GM04504 (cell line): ENCODE data around the gene AASDH.

Experiments
- DNase-seq: peaks from one replicate; pipeline ENCODE4 v3.0.0-alpha.2; 2012; ENCODE audit warnings: low read depth

The AASDH gene, protein sequence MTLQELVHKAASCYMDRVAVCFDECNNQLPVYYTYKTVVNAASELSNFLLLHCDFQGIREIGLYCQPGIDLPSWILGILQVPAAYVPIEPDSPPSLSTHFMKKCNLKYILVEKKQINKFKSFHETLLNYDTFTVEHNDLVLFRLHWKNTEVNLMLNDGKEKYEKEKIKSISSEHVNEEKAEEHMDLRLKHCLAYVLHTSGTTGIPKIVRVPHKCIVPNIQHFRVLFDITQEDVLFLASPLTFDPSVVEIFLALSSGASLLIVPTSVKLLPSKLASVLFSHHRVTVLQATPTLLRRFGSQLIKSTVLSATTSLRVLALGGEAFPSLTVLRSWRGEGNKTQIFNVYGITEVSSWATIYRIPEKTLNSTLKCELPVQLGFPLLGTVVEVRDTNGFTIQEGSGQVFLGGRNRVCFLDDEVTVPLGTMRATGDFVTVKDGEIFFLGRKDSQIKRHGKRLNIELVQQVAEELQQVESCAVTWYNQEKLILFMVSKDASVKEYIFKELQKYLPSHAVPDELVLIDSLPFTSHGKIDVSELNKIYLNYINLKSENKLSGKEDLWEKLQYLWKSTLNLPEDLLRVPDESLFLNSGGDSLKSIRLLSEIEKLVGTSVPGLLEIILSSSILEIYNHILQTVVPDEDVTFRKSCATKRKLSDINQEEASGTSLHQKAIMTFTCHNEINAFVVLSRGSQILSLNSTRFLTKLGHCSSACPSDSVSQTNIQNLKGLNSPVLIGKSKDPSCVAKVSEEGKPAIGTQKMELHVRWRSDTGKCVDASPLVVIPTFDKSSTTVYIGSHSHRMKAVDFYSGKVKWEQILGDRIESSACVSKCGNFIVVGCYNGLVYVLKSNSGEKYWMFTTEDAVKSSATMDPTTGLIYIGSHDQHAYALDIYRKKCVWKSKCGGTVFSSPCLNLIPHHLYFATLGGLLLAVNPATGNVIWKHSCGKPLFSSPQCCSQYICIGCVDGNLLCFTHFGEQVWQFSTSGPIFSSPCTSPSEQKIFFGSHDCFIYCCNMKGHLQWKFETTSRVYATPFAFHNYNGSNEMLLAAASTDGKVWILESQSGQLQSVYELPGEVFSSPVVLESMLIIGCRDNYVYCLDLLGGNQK

DNA sequence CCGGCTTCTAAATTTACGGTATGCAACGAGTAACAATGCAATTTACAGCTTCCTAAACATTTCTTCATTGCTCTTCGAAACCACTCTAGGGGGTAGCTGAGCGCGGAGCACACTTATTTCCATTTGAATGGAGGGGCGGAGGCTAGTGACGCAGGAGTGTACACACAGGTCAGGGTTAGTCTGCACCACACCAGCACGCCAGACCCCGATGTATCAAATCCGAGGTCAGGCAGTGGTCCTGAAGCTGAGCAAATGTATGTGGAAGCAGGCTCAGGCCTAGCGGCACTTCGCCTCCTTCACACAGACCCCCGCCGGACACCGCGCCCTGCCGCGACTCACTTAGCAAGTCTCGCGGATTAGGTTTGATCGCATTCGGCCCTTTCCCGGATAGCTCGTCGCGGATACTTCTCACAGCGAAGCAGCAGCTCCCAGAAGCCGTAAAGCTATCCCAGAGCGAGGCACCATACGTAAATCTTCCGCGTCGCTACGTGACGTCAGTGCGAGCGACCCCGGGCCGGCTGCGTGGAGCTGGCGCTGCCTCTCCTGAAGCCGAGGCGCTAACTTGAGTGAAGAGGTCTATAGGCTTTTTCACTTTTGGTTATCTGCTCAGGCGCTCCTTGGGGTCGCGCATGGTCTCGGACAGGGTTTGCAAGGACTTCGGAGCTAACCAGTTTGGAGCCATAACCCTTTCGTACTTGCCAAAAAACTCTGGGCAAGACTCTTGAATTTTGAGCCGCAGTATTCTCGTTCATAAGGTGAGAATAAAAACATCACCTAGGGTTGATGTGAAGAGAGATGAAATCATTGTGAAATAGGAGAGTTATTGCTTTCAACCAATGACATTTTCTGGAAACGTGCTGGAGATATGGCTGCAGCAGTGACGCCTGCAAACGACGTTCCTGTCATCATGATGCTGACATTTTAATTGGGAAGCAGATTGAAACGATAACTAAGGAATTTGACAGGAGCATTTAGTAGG is at the start of gene AASDH:
TSS of gene AASDH (minus strand) at position 469 of the 979 bp plus-strand sequence. CDS start 3,192 bp downstream, outside the sequence.
- DNase-seq, result peak; percentile 85

DNA sequence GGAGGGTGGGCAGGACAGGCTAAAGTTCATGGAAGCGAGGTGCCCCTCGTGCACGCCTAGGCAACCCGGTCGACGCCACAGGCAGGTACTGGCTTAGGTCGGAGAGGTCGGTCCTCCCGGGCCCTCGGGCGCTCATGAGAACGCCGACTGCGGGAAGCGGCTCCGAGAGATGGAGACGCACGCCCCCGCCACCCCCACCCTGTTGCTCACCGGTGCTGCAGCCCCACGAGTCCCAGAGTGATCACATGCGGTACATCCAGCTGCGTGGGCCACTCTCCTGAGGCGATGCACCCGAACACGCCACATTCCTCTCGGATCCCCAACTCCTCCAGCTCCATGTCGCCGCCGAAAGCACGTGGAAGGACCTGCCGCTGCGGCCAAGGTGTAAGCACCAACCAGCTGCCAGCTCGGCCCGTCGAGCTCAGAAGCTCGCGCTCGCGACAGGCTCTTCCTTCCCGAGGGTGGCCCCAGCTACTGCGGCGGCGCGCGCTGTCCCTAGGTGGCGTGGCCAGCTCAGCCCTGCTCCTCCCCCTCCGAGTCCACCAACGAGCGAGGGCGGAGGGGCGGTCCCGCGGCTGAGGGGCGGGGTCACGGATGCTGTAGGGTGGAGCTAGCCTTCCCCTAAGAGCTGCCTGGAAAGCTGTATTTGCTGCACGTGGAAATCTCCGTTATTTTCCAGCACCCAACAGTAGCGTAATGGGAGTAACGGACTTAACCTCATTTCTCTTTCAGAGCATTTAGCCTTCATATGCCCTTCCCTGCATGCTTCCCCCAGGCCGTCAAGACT is 48.0 kb upstream of the AASDH start, which contains the start of gene PPAT:
TSS of gene PPAT (minus strand) at position 476 of the 787 bp plus-strand sequence. CDS start at position 338, 138 bp downstream.
- DNase-seq, result peak; percentile 92

DNA sequence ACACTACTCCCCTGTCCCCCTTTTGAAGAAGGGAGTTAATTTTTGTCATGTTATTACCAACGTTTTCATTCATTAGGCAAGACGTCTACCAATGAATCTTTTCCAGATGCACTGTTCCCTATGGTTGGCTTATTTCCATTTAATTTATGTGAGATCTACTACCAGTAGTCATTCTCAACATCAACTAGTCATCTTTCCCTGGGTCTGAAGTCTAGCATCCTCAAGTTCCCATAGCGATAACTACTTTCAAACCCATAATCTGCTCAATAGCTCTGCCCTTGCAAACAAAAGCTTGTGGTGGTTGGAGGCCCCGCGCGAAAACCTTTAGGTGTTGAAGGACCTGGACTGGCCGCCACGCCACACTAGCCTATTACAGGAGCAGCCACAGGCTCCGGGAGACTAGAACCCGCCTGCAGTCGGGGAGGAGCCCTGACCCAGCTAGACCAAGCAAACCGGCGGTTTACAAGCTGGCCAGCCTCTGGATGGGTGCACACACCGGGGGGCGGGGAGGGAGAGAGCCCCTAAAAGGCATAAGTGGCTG is 47.4 kb upstream of the AASDH start:
- DNase-seq, result no peak

GRCh38 chr4:56433280-56433679 is 46.0 kb upstream of the AASDH start:
- no peak for DNase-seq

DNA sequence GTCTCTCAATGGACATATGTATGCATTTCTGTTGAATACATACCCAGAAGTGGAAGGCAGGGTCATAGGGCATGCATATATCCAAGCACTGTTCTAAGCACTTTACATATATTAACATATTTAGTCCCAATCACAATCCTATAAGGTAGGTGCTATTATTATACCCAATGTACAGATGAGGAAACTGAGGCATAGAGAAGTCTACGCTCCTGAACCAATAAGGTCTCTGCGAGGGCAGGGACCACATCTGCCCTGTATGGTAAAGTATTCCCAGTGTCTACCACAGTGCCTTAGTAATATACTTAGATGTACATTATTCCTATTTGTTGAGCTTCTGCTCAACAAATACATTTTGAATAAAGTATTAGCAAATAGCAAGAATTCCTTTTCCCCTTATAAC is 42.9 kb upstream of the AASDH start:
- no peak for DNase-seq

DNA sequence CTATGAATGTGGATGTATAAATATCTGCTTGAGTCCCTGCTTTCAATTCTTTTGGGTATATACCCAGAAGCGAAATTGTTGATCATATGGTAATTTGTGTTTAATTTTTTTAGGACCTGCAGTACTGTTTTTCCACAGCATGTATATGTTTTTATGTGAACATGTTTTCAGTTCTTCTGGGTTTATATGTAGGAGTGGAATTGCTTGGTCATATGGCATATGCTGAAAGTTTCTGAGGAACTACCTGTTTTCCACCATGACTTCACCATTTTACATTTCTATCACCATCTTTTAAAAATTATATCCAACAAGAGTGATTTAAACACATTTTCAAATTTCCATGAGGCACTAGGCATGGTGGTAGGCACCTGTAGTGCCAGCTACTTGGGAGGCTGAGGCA is 39.9 kb upstream of the AASDH start:
- DNase-seq, result no peak

- no peak for DNase-seq
Measured at GRCh38 chr4:56426273-56426672, 39.0 kb upstream of the AASDH start.

GRCh38 chr4:56425518-56425917 is 38.2 kb upstream of the AASDH start:
- DNase-seq, result no peak

DNA sequence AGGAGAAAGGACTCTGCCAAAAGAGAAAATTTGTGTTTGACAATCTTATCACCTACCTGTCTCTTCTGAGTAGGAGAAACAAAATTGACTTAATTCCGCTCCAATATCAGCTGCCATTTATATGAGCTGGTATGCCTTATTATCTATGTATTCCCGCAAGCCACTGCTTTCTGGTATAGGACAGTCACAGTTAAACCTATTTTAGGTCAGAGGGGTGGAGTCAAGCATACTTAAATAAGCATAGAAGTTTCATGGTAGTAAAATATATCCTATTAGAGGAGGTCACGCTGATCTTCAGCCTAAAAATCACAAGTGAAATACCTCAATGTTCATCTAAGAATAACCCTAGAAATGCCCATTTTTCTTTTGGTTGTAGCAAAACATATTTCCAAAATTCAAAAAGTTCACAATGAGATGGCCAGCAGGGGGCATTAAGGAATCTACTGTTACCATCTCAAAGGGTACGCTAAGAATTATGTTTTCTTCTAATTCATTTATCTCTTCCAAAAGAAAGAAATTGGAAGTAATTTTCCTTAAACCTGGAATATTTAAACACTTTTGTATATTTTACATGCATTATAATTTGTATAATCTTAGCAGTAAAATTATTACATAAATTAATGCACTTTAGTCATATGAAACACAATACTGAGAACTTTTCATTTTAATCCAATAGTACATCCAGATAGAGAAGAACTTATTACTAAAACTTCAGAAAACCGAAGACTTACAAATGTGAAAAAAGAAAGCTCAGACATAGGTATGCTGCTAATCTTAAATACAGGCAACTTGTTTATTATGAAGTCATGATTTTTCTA is 37.6 kb upstream of the AASDH start:
- DNase-seq, result no peak

- no peak for DNase-seq
Measured at GRCh38 chr4:56424176-56424575, 36.9 kb upstream of the AASDH start.

- no peak for DNase-seq
Measured at GRCh38 chr4:56417396-56417795, 30.1 kb upstream of the AASDH start.

DNA sequence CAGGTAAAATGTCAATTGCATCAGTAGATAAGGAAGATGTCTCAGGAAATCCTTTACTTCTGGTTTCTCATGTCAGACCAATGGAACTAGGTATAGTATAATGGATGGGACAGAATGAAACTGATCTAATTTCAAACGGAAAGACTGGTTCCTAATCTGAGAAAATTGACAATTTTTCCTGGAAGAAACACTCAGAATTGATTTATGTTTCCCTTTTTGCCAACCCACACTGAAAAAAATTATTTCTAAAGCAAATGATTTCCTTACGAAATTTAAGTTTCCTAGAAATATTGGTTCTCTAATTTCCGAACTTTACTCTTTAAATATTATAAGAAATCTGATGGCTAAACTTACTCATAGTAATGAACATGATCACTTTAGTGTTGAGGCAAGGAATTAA is 29.1 kb upstream of the AASDH start:
- no peak for DNase-seq

GRCh38 chr4:56414135-56414670 is 26.9 kb upstream of the AASDH start:
- no peak for DNase-seq

GRCh38 chr4:56410247-56411062 is 23.2 kb upstream of the AASDH start:
- peak; percentile 96 for DNase-seq

DNA sequence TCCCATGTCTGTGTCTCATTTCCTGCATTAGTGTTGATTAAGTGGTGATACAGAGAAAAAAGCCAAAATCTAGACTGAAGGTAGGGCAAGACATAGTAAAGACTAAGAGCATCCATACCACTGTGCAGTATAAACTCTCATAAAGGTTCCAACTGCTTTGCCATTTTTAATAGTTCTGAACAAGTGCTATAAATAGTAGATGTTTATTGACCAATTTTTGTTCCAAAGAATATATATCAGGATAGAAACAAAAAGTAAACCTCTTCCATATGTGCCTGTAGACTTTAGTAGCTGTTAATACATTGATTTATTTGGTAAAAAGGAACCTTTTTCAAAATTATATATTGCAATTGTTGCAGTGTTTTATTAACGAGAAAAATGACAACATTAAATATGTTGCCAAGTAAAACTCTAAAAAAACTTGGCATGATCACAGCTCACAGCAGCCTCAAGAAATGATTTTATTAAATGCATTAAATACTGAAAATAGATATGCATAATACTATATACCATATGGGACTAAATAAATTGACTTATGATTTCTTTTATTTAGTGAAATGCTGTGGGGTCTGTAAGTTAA is 22.3 kb upstream of the AASDH start:
- DNase-seq, result no peak

GRCh38 chr4:56408978-56409377 is 21.7 kb upstream of the AASDH start:
- DNase-seq, result no peak

GRCh38 chr4:56406151-56406550 is 18.9 kb upstream of the AASDH start:
- no peak for DNase-seq

DNA sequence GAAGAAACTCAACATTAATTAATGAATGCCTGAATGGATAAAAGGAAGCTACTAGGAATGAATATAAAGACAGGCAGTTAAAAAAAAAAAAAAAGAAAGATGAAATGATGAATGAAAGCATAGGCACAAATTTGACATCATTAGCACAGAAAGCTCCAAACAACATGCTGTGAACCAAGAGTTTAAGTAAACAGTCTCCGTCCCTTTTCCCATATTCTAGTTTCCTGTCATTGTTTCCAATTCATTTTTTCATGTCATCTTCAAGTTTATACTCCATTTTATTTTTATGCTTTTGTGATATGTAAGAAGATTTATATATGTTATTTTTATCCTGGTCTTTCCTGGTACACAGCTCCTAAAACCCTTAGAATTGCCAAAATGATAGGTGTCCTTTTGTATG is 17.7 kb upstream of the AASDH start:
- DNase-seq, result no peak
